Thoracic aorta (tissue), 2 donors: ENCODE data around the gene IQSEC1. TPM values are rescaled to one million over a fixed set of nuclear protein-coding genes. Genes with fewer than 3 reads are reported as not detected.
A peak's percentile ranks its signal among the peaks of the same experiment; 100 is the strongest.

Experiments
- ATAC-seq: fragments of 150-250 bp; one replicate; pipeline ENCODE4 v1.8.0; 2017; ENCODE audit warnings: low read depth; ENCODE audit not compliant: insufficient number of reproducible peaks, low FRiP score
- DNase-seq: peaks from one replicate; pipeline ENCODE4 v3.0.0-alpha.2; 2020; ENCODE audit warnings: low spot score
- H3K27ac ChIP-seq, 2 donors: fragments of 200-600 bp; sonication (generic); 1 replicate in 1 of 2; 2 replicates in 1 of 2; pipeline ENCODE4 v1.5.1; 2016; ENCODE audit warnings: mild to moderate bottlenecking in 2 of 2, moderate library complexity in 2 of 2
- H3K27me3 ChIP-seq: fragments of 200-600 bp; sonication (generic); replicated peaks from 2 replicates; pipeline ENCODE4 v1.6.0; 2016; ENCODE audit warnings: mild to moderate bottlenecking; ENCODE audit not compliant: insufficient read depth
- H3K36me3 ChIP-seq: fragments of 200-600 bp; sonication (generic); one replicate; pipeline ENCODE4 v1.5.1; 2016
- H3K4me1 ChIP-seq, 2 donors: fragments of 200-600 bp; sonication (generic); 1 replicate in 1 of 2; 2 replicates in 1 of 2; pipeline versions ENCODE4 v1.5.1 to v1.6.0; 2016; ENCODE audit warnings: low read depth in 2 of 2, mild to moderate bottlenecking in 1 of 2; ENCODE audit not compliant: control insufficient read depth in 1 of 2
- H3K4me3 ChIP-seq: fragments of 200-600 bp; sonication (generic); 2 replicates; pipeline ENCODE4 v1.5.1; 2016; ENCODE audit warnings: mild to moderate bottlenecking
- H3K9me3 ChIP-seq: fragments of 200-600 bp; sonication (generic); 2 replicates; pipeline ENCODE4 v1.5.1; 2016
- CTCF ChIP-seq: fragments of 200-600 bp; sonication (generic); IDR thresholded peaks from one replicate; pipeline ENCODE4 v1.5.1; 2019; ENCODE audit warnings: antibody characterized with exemption
- total RNA-seq, 2 donors: library from RNA; depleted of rRNA; stranded (reverse); fragments of >200 nt; gene quantifications; one replicate each; pipeline versions ENCODE4 v1.1.0 to v1.2.3, GENCODE V29; 2016

IQSEC1 gene
- total RNA-seq, 2 donors from 2014 or later = 93.6 to 121 TPM

DNA sequence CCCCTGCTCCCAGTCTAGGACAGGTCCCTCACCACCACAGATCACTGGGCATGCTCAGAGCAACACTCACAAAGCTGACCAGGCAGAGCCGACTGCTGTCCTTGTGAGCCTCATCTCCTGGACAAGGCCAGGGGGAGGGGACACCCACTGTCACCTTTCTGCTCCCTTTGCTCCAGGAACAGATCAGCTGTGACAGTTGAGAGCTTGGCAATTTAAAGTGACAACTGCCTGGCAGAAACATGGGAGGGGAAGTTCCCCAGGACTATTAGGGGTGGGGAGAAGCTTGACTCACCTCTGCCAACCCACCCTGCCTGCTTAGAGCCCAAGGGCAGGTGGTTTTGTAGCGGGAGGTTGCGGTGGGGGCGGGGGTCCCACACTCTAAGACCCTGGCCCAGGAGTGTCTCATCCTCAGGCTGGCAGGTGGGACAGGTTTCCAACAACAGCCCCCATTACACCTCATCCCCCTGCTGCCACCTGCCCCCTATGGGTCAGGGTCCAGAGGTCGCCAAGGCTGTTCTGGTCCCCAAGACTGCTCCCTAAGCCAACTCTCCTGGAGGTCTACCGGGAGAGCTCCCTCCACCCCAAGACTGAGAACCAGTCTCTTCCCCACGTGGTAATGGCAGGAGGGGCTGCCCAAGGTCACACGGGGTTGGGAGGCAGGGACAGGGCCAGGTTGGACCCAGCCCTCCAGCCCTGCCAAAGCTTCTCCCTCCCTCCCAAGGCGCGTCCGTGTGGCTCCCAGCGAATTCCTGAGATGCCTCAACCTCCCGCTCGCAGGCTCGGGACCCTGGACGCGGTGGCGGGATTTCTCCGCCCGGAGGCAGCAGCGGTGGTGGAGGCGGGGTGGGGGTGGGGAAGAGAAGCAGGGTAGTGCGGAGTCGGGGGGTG, 80.4 kb downstream of the IQSEC1 start:
- Histone ChIP-seq H3K27me3 (no peaks in the 10 kb centered on the region), H3K36me3 (no peaks in the 10 kb centered on the region), H3K4me1 (peaks cover 6 to 17% of the 10 kb centered on the region in 2 donors), H3K27ac (peak overlapping the region; percentile 48 to 85), H3K4me3 (peak overlapping the region; percentile 77), H3K9me3 (no peaks in the 10 kb centered on the region)
- TF ChIP-seq CTCF = no peak
- DNase-seq (no peak), ATAC-seq (no peak)

GRCh38 chr3:12991861-12992281, 81.4 kb downstream of the IQSEC1 start:
- no peak for TF ChIP-seq CTCF
- H3K4me3 ChIP-seq = no peak overlapping the region
- peaks cover 6 to 17% of the 10 kb centered on the region in 2 donors for H3K4me1 ChIP-seq
- DNase-seq (no peak), ATAC-seq (no peak)
- no peaks in the 10 kb centered on the region for H3K27me3 ChIP-seq
- H3K9me3 ChIP-seq = no peaks in the 10 kb centered on the region
- H3K27ac ChIP-seq = peak overlapping the region in 1 of 2 donors; percentile 85
- no peaks in the 10 kb centered on the region for H3K36me3 ChIP-seq

DNA sequence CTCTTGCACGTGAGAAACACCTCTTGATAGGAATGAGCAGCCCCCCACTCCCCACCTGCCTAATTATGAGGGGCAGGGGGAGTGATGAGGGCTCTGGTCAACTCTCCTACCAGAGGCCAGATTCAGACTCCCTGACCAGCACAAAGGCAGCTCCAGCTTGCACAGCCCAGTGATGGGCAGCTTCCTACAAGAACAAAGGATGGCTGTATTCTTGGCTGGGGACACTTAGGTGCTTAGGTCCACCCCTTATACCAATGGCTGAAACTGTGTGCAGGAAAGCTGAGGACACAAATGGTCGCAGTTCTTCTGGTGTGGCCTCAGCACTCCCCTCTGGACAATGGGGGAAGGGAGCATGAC, 81.8 kb downstream of the IQSEC1 start:
- ATAC-seq = no peak
- Histone ChIP-seq H3K9me3 (no peaks in the 10 kb centered on the region), H3K4me3 (no peak overlapping the region), H3K27ac (peak overlapping the region in 1 of 2 donors; percentile 58), H3K4me1 (peaks cover 6 to 17% of the 10 kb centered on the region in 2 donors), H3K27me3 (no peaks in the 10 kb centered on the region), H3K36me3 (no peaks in the 10 kb centered on the region)
- DNase-seq = no peak
- no peak for TF ChIP-seq CTCF

DNA sequence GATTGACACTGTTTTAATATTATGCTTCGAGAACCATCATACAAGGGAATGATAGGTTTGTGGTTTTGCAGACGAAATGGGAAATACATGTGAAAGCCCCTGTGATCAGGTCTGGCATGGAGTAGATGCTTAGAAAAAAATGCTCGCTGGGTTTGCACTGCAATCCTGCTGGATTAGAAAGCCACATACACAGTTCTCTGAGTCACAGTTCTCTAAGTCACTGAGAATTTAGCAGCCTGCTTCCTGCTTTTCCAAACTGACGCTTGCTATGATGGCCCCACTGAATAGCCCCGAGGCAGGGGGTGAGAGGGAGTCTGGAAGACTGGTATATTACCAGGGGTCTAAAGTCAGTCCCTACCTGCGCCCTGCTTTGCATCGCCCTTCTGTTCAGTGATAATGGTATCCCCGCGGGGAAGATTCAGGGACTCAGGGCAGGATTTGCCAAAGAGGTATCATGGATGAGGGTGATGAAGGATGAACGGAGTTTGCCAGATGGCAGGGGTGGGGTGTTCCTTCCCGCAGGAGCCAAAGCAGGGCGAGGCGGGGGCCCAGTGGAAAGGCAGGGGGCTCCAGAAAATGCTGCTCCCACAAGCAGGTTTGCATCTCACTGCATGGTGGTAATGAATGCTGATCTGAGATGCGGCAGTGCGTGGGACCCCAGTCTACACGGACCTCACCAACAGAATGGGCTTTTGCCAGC, 82.3 kb downstream of the IQSEC1 start:
- peak overlapping the region in 1 of 2 donors; percentile 58 for H3K27ac ChIP-seq
- no peak overlapping the region for H3K4me3 ChIP-seq
- TF ChIP-seq CTCF = no peak
- no peaks in the 10 kb centered on the region for H3K36me3 ChIP-seq
- H3K4me1 ChIP-seq = peaks cover 6 to 17% of the 10 kb centered on the region in 2 donors
- no peaks in the 10 kb centered on the region for H3K9me3 ChIP-seq
- no peak for ATAC-seq
- no peak for DNase-seq
- H3K27me3 ChIP-seq = no peaks in the 10 kb centered on the region

DNA sequence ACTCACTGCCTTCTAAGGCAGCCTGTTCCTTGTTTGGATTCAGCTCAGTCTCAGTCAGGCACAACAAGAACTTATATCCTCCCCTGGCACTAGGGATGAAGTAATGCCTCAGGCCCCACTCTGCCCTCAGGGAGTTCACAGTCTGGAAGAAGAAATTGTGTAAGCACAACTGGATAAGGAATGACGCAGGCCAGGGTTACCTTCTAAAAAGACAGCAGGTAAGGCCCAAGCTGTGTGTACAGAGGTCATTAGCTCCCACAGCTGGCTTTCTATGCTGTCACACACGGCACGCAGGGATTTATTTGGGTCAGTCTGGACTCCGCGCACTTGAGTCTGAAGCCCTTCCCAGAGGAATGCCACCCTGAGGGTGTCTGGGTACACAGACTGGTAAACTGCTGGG, 82.9 kb downstream of the IQSEC1 start:
- H3K27ac ChIP-seq = peak overlapping the region; percentile 4 to 58
- no peak for DNase-seq
- H3K4me1 ChIP-seq = peaks cover 6 to 17% of the 10 kb centered on the region in 2 donors
- H3K4me3 ChIP-seq = no peak overlapping the region
- H3K9me3 ChIP-seq = no peaks in the 10 kb centered on the region
- H3K36me3 ChIP-seq = no peaks in the 10 kb centered on the region
- no peak for TF ChIP-seq CTCF
- no peak for ATAC-seq
- no peaks in the 10 kb centered on the region for H3K27me3 ChIP-seq
